AG10803 (cell line): ENCODE measurements around the gene DMRTC1B.
"Not testable (repeated sequence)": the region's sequence is repeated elsewhere in the genome, so short reads cannot be mapped to it uniquely, and the experiment has no call there.

Experiments used
- DNase-seq: peaks from one replicate; pipeline ENCODE4 v3.0.0; 2010; ENCODE audit warnings: low read depth
- H3K4me3 ChIP-seq: 2 replicates; pipeline ENCODE4 v1.5.1; 2011; ENCODE audit warnings: mild to moderate bottlenecking, low read length, control low read depth

Gene DMRTC1B

DNA sequence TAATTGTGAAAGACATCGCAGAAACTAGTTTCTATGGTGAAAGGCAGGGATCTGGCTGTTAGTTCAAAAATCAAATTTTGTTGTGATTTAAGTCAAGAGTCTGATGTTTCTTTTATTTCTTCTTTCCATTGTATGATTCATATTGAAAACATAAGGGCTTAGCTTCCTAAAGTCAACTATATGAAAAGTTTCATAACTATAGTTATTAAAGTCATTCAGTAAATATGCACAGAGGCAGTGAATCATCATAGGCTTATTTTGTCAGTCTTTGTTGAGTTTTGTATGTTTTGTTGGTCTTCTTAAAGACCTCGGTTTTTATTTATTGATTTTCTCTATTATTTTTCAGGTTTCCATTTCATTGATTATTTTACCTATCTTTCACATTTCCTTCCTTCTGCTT, 106.2 kb downstream of the DMRTC1B start:
- not testable (repeated sequence) for H3K4me3 ChIP-seq, DNase-seq

DNA sequence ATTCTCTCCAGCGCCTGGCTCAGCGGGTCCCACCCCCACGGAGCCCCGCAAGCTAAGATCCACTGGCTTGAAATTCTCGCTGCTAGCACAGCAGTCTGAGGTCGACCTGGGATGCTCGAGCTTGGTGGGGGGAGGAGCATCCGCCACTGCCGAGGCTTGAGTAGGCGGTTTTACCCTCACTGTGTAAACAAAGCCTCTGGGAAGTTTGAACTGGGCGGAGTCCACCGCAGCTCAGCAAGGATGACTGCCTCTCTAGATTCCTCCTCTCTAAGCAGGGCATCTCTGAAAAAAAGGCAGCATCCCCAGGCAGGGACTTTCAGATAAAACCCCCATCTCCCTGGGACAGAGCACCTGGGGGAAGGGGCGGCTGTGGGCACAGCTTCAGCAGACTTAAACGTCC, 113.0 kb downstream of the DMRTC1B start:
- DNase-seq, result not testable (repeated sequence)

More for the DNA sequence above, 113.0 kb downstream of the DMRTC1B start:
- H3K4me3 ChIP-seq, result not testable (repeated sequence)
